GM23338 (cell line): Measurements from ENCODE around the gene STEEP1. TPM values are rescaled to one million over a fixed set of nuclear protein-coding genes. Genes with fewer than 3 reads are reported as not detected.

Experiments
- ATAC-seq: fragments of 200-7000 bp; cut with Tn5 transposase; 3 replicates; pipeline ENCODE4 v1.9.1; 2020
- DNase-seq: peaks from one replicate; pipeline ENCODE4 v3.0.0-alpha.2; 2015; ENCODE audit warnings: low spot score
- H2AFZ ChIP-seq: fragments of 200-600 bp; sonication (generic); 2 replicates; pipeline ENCODE4 v1.8.0; 2016; ENCODE audit warnings: antibody characterized with exemption, mild to moderate bottlenecking, moderate library complexity
- H3F3A ChIP-seq: fragments of 200-600 bp; sonication (generic); replicated peaks from 2 replicates; pipeline ENCODE4 v1.8.0; 2017; ENCODE audit warnings: antibody characterized with exemption, mixed run types, low read depth
- H3K27ac ChIP-seq: fragments of 200-600 bp; sonication (generic); 2 replicates; pipeline ENCODE4 v1.6.1; 2016; ENCODE audit warnings: low read depth
- H3K27me3 ChIP-seq: fragments of 200-600 bp; sonication (generic); 2 replicates; pipeline ENCODE4 v1.8.0; 2016; ENCODE audit warnings: mild to moderate bottlenecking, mixed run types, moderate library complexity; ENCODE audit not compliant: insufficient read depth
- H3K36me3 ChIP-seq: fragments of 200-600 bp; sonication (generic); 2 replicates; pipeline ENCODE4 v1.8.0; 2016; ENCODE audit warnings: mild to moderate bottlenecking; ENCODE audit not compliant: insufficient read depth
- H3K4me1 ChIP-seq: fragments of 200-600 bp; sonication (generic); 2 replicates; pipeline ENCODE4 v1.8.0; 2016; ENCODE audit warnings: mild to moderate bottlenecking, moderate library complexity; ENCODE audit not compliant: insufficient read depth
- H3K4me2 ChIP-seq: fragments of 200-600 bp; sonication (generic); 2 replicates; pipeline ENCODE4 v1.7.1; 2017; ENCODE audit warnings: mixed run types
- H3K4me3 ChIP-seq: fragments of 200-600 bp; sonication (generic); 2 replicates; pipeline ENCODE4 v1.6.1; 2016; ENCODE audit warnings: mixed run types
- H3K79me2 ChIP-seq: fragments of 200-600 bp; sonication (generic); replicated peaks from 2 replicates; pipeline ENCODE4 v1.8.0; 2017; ENCODE audit warnings: mild to moderate bottlenecking; ENCODE audit not compliant: insufficient read depth
- H3K9me2 ChIP-seq: fragments of 200-600 bp; sonication (generic); 2 replicates; pipeline ENCODE4 v1.8.0; 2017; ENCODE audit not compliant: insufficient read depth
- H4K20me1 ChIP-seq: fragments of 200-600 bp; sonication (generic); replicated peaks from 2 replicates; pipeline ENCODE4 v1.8.0; 2017; ENCODE audit warnings: mild to moderate bottlenecking; ENCODE audit not compliant: insufficient read depth
- H3K27ac Mint-ChIP-seq: 2 replicates; pipeline ENCODE4 v1.8.0; 2020; ENCODE audit warnings: inconsistent platforms, mild to moderate bottlenecking, moderate library complexity, mixed read lengths
- H3K27me3 Mint-ChIP-seq: 3 replicates; pipeline ENCODE4 v1.8.0; 2022; ENCODE audit warnings: low read depth, mild to moderate bottlenecking, moderate library complexity, mixed read lengths, inconsistent platforms; ENCODE audit not compliant: insufficient read depth, poor library complexity
- H3K36me3 Mint-ChIP-seq: 3 replicates; pipeline ENCODE4 v1.8.0; 2021; ENCODE audit warnings: low read depth, mild to moderate bottlenecking, inconsistent platforms, moderate library complexity, mixed read lengths
- H3K4me1 Mint-ChIP-seq: 3 replicates; pipeline ENCODE4 v1.8.0; 2020; ENCODE audit warnings: mild to moderate bottlenecking, inconsistent platforms, mixed read lengths
- H3K4me3 Mint-ChIP-seq: 3 replicates; pipeline ENCODE4 v1.8.0; 2021; ENCODE audit warnings: moderate library complexity, mild to moderate bottlenecking, inconsistent platforms, mixed read lengths
- H3K9me3 Mint-ChIP-seq: 3 replicates; pipeline ENCODE4 v1.8.0; 2020; ENCODE audit warnings: moderate library complexity, mild to moderate bottlenecking, inconsistent platforms, mixed read lengths
- CREB1 ChIP-seq: fragments of 250-450 bp; sonication (Bioruptor Pico); IDR thresholded peaks from 2 replicates; pipeline ENCODE4 v1.5.0; 2020; ENCODE audit warnings: low read depth, mild to moderate bottlenecking, moderate library complexity
- CTCF ChIP-seq, 2 experiments: fragments of 200-600 bp in 1 of 2; sonication (generic) in 1 of 2; conservative IDR thresholded peaks; 2 replicates each; pipeline versions ENCODE4 v1.5.1 to v1.6.1; 2016 to 2017; ENCODE audit warnings: antibody characterized with exemption in 2 of 2, low read depth in 2 of 2, mild to moderate bottlenecking in 2 of 2, moderate library complexity in 1 of 2
- ETS1 ChIP-seq: IDR thresholded peaks from 2 replicates; pipeline ENCODE4 v1.6.1; 2016; ENCODE audit warnings: antibody characterized with exemption
- EZH2 ChIP-seq: fragments of 200-600 bp; sonication (generic); IDR thresholded peaks from one replicate; pipeline ENCODE4 v1.8.0; 2017; ENCODE audit warnings: antibody characterized with exemption, mild to moderate bottlenecking, low read depth; ENCODE audit not compliant: unreplicated experiment
- EZH2phosphoT487 ChIP-seq: fragments of 200-600 bp; sonication (generic); IDR thresholded peaks from one replicate; pipeline ENCODE4 v1.8.1; 2018; ENCODE audit warnings: antibody characterized with exemption; ENCODE audit not compliant: unreplicated experiment
- JUNB ChIP-seq: IDR thresholded peaks from one replicate; pipeline ENCODE4 v1.6.1; 2016; ENCODE audit warnings: antibody characterized with exemption; ENCODE audit not compliant: unreplicated experiment
- NANOG ChIP-seq: IDR thresholded peaks from 2 replicates; pipeline ENCODE4 v1.6.1; 2016; ENCODE audit warnings: antibody characterized with exemption, borderline replicate concordance
- POLR2AphosphoS5 ChIP-seq: IDR thresholded peaks from 2 replicates; pipeline ENCODE4 v1.6.1; 2016; ENCODE audit warnings: antibody characterized with exemption, low read depth
- REST ChIP-seq: IDR thresholded peaks from one replicate; pipeline ENCODE4 v1.6.1; 2018; ENCODE audit warnings: antibody characterized with exemption; ENCODE audit not compliant: unreplicated experiment
- STAT1 ChIP-seq: IDR thresholded peaks from one replicate; pipeline ENCODE4 v1.6.1; 2016; ENCODE audit warnings: antibody characterized with exemption; ENCODE audit not compliant: unreplicated experiment
- ZNF114 ChIP-seq: fragments of 250-450 bp; sonication (Bioruptor Pico); IDR thresholded peaks from 2 replicates; pipeline ENCODE4 v1.5.0; 2020; ENCODE audit warnings: mild to moderate bottlenecking, moderate library complexity
- ZNF331 ChIP-seq: fragments of 250-450 bp; sonication (Bioruptor Pico); IDR thresholded peaks from 2 replicates; pipeline ENCODE4 v1.5.0; 2020; ENCODE audit warnings: low read depth, mild to moderate bottlenecking, moderate library complexity
- ZNF462 ChIP-seq: fragments of 250-450 bp; sonication (Bioruptor Pico); IDR thresholded peaks from 2 replicates; pipeline ENCODE4 v1.5.0; 2020; ENCODE audit warnings: mild to moderate bottlenecking, moderate library complexity
- polyA plus RNA-seq: library from polyadenylated mRNA; unstranded; fragments of >200 nt; fragmentation: Nextera tagmentation; extraction: Ambion mirVana; gene quantifications from 2 replicates; pipeline ENCODE4 v1.2.1, GENCODE V29; 2016
- total RNA-seq: library from RNA; depleted of rRNA; stranded (reverse); fragments of >200 nt; shearing (Covaris generic); gene quantifications from 2 replicates; pipeline ENCODE4 v1.2.3, GENCODE V29; 2014

STEEP1 gene
- total and polyA plus RNA-seq, 2 experiments from 2014 or later: 16.6 to 42.3 TPM

DNA sequence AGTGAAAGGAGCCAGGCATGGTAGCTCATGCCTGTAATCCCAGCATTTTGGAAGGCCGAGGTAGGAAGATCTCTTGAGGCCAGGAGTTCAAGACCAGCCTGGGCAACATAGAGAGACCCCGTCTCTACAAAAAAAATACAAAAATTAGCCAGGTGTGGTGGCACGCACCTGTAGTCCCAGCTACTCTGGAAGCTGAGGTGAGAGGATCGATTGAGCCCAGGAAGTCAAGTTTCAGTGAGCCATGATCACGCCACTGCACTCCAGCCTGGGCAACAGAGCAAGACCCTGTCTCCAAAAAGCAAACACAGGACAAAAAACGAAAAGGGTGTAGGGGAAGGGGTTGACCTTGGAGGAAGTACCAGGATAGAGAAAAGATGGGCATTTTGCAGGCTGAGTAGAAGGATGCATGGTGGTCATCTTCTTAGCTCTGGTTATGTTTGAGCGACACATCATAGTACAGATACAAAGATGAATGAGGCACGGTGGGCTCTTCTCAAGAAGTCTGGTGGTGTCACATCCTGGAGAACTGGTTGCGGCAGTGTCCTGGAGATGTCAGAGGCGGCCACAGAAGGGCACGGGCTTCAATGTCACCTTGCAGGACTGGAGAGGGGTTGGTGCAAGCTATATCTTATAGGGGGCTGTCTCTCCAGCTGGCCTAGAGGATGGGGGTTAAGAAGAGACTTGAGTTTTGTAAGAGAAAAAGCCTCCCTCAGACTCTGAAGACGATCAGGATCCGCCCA lies 65.0 kb downstream of the STEEP1 start:
- Mint-ChIP-seq H3K36me3 (no peaks in the 10 kb centered on the region), H3K27ac (no peak overlapping the region), H3K4me1 (peaks cover 3% of the 10 kb centered on the region; the same call in 1 of the 3 replicates), H3K4me3 (no peak overlapping the region), H3K9me3 (no peaks in the 10 kb centered on the region), H3K27me3 (peaks cover 8% of the 10 kb centered on the region)
- H3K4me1 ChIP-seq: no peaks in the 10 kb centered on the region
- no peak overlapping the region for H3K27ac ChIP-seq
- no peak for ATAC-seq
- no peak for DNase-seq
- TF ChIP-seq EZH2 (no peak), CTCF (conservative IDR thresholded peaks at IDR 0.05; ENCODE audit: low read depth in 2 of 2) (no peak), ZNF331 (no peak), POLR2AphosphoS5 (no peak), NANOG (no peak), REST (no peak), STAT1 (no peak), EZH2phosphoT487 (no peak), ETS1 (no peak), ZNF114 (CRISPR knock-in tag) (no peak), ZNF462 (CRISPR knock-in tag) (no peak), CREB1 (CRISPR knock-in tag) (no peak), JUNB (no peak)
- no peaks in the 10 kb centered on the region for H3K9me2 ChIP-seq
- no peaks in the 10 kb centered on the region for H3K27me3 ChIP-seq
- no peaks in the 10 kb centered on the region for H3K79me2 ChIP-seq
- no peak overlapping the region for H3K4me3 ChIP-seq
- H4K20me1 ChIP-seq: no peaks in the 10 kb centered on the region
- no peaks in the 10 kb centered on the region for H3K36me3 ChIP-seq
- no peaks in the 10 kb centered on the region for H3F3A ChIP-seq
- no peak overlapping the region for H2AFZ ChIP-seq
- no peak overlapping the region for H3K4me2 ChIP-seq
